NB4 (cell line): Measurements from ENCODE around the gene IFI16.
A peak's percentile ranks its signal among the peaks of the same experiment; 100 is the strongest.

Experiments
- DNase-seq: peaks from one replicate; pipeline ENCODE4 v3.0.0; 2010; ENCODE audit warnings: low read depth
- H3K4me3 ChIP-seq: one replicate; pipeline ENCODE4 v1.5.1; 2011; ENCODE audit warnings: mild to moderate bottlenecking, low read depth, low read length, moderate library complexity
- CTCF ChIP-seq: IDR thresholded peaks from one replicate; pipeline ENCODE4 v1.5.1; 2012; ENCODE audit warnings: low read depth, low read length
- MAX ChIP-seq: IDR thresholded peaks from 2 replicates; pipeline ENCODE4 v1.6.1; 2011; ENCODE audit warnings: low read depth, low read length
- MYC ChIP-seq: IDR thresholded peaks from 2 replicates; pipeline ENCODE4 v1.6.1; 2011; ENCODE audit warnings: low read depth, low read length
- POLR2A ChIP-seq: IDR thresholded peaks from 2 replicates; pipeline ENCODE4 v1.6.1; 2011; ENCODE audit warnings: mild to moderate bottlenecking; ENCODE audit not compliant: insufficient read length; ENCODE audit errors: extremely low read depth

Gene IFI16

GRCh38 chr1:159055181-159055641 lies 45.5 kb downstream of the IFI16 start:
- no peak overlapping the region for H3K4me3 ChIP-seq
- TF ChIP-seq CTCF (no peak), POLR2A (no peak), MYC (no peak), MAX (no peak)
- DNase-seq = peak; percentile 76

GRCh38 chr1:159056069-159056698 lies 46.5 kb downstream of the IFI16 start:
- DNase-seq = peak; percentile 19
- TF ChIP-seq POLR2A = no peak
- no peak for TF ChIP-seq CTCF
- TF ChIP-seq MYC = no peak
- TF ChIP-seq MAX = no peak
- no peak overlapping the region for H3K4me3 ChIP-seq

GRCh38 chr1:159058751-159059150 lies 49.0 kb downstream of the IFI16 start:
- DNase-seq = no peak

GRCh38 chr1:159065106-159065505 lies 55.4 kb downstream of the IFI16 start:
- H3K4me3 ChIP-seq = no peak overlapping the region
- no peak for DNase-seq
- TF ChIP-seq POLR2A (no peak), MAX (no peak), CTCF (no peak), MYC (no peak)

More at GRCh38 chr1:159058751-159059150, 49.0 kb downstream of the IFI16 start:
- TF ChIP-seq MYC (no peak), POLR2A (no peak), CTCF (no peak), MAX (no peak)
- H3K4me3 ChIP-seq = no peak overlapping the region

GRCh38 chr1:159066108-159066507 lies 56.4 kb downstream of the IFI16 start:
- H3K4me3 ChIP-seq = no peak overlapping the region
- no peak for TF ChIP-seq MAX
- TF ChIP-seq POLR2A = no peak
- no peak for TF ChIP-seq MYC
- no peak for TF ChIP-seq CTCF
- no peak for DNase-seq
